Activated naive CD8-positive, alpha-beta T cell treated with anti-CD3 and anti-CD28 coated beads, Interleukin-2, amount 10 ng/mL, durations not matched to agents 7 days and 5 days (primary cell): ENCODE results near the gene DLX1. TPM values are rescaled to one million over a fixed set of nuclear protein-coding genes. Genes with fewer than 3 reads are reported as not detected.

Source experiments
- ATAC-seq: fragments of 150-1000 bp; cut with Tn5 transposase; one replicate; pipeline ENCODE4 v1.10.0; 2021; ENCODE audit warnings: low read depth, moderate library complexity
- POLR2A ChIA-PET: fragments of 350-600 bp; sonication (Branson Sonifier 250); formaldehyde crosslinking; loops from one replicate; lab custom pipeline; 2021; ENCODE audit warnings: antibody characterized with exemption; lab: Charles Lee
- DNase-seq: peaks from one replicate; pipeline ENCODE4 v3.0.0; 2021
- H3K27ac Mint-ChIP-seq: one replicate; pipeline ENCODE4 v1.8.0; 2022; ENCODE audit warnings: mild to moderate bottlenecking, mixed read lengths
- H3K27me3 Mint-ChIP-seq: one replicate; pipeline ENCODE4 v1.8.0; 2022; ENCODE audit warnings: mild to moderate bottlenecking, moderate library complexity, mixed read lengths
- H3K36me3 Mint-ChIP-seq: one replicate; pipeline ENCODE4 v1.8.0; 2021; ENCODE audit warnings: mild to moderate bottlenecking, mixed read lengths
- H3K4me1 Mint-ChIP-seq: one replicate; pipeline ENCODE4 v1.8.0; 2021; ENCODE audit warnings: mixed read lengths
- H3K4me3 Mint-ChIP-seq: one replicate; pipeline ENCODE4 v1.8.0; 2022; ENCODE audit warnings: mild to moderate bottlenecking, moderate library complexity, mixed read lengths
- H3K9me3 Mint-ChIP-seq: one replicate; pipeline ENCODE4 v1.8.0; 2021; ENCODE audit warnings: mixed read lengths
- total RNA-seq, 2 experiments: library from RNA; stranded (reverse); gene quantifications; one replicate each; pipeline ENCODE4 v1.2.3, GENCODE V29; 2021

DLX1 gene
- total RNA-seq, 2 experiments from 2014 or later, result not detected

DNA sequence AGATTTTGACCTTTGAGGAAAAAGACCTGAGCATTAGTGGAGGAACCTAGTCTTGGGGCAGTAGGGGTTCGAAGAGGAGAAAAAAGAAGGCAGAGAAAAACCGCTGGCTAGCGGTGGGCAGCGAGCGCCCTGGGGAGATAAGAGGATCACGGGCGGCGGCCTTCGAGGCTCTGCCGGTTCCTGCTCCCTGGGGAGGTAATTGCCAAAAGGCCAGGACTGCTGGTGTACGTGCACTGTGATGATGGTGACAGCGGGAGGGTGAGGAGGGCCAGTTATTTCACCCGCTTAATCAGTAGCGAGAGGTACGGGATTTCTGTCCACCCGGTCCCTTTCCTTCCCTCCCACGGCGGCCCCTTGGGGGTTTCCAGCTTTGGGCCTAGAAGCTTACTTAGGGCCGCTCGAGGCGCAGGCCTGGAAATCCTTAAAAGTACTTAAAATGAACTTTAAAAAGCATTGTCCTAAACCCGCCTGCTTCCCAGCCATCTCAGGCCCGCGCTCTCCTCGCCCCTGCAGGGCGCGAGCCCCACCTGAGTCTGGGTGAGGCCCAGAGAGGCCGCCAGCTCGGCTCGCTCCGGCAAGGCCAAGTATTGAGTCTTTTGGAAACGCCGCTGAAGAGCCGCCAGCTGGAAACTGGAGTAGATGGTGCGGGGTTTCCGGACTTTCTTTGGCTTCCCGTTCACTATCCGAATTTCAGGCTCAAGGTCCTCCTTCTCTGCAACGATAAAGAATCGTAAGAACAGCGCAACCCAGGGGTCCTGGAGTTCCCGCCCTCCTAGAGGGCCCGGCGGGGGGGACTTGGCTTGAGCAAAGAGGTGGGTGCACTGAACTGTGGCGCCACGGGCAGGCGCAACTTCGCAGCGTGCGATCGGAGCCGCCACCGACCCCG lies 15.9 kb downstream of the DLX1 start:
- Mint-ChIP-seq H3K4me1 (peaks cover 47% of the 10 kb centered on the region), H3K4me3 (peak overlapping the region; percentile 84)
- POLR2A ChIA-PET, result interaction anchor here (0.6 to 1.7 kb wide), 4 partner anchors 10 to 103 kb away, joined by 3 to 7 read pairs (median 5); partner anchors contain the start of gene DLX1

DNA sequence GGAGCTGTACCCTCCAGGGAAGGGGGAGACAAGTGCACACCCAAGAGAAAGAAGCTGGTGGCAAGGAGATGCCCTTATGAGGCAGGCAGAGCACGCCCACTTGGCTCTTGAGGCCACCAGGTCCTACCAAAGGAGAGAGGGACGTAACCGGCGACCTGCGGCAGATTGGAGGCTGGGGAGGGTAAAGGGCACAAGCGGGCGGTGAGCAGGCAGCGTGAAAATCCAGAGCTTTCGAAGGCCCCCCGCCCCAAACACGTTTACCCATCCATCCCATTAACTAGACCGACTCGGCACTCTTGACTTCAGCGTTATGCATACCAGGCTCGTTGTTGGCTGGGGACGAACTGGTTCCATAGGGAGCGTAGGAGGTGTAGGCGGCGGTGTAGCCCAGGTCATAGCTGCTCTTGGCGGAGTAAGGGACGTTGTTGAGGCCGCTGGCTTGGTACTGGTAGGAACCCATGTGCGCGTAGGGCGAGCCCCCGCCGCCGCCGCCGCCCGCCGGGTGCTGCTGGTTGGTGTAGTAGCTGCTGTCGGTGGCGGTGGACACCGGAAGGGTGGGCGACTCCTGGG lies 16.6 kb downstream of the DLX1 start:
- Mint-ChIP-seq H3K4me3 (peak overlapping the region; percentile 84), H3K4me1 (peaks cover 49% of the 10 kb centered on the region), H3K27me3 (peaks cover 86% of the 10 kb centered on the region), H3K9me3 (no peaks in the 10 kb centered on the region), H3K27ac (peak overlapping the region; percentile 54), H3K36me3 (no peaks in the 10 kb centered on the region)
- ATAC-seq (peak; percentile 14), DNase-seq (peak; percentile 60)
- POLR2A ChIA-PET, result interaction anchor here (0.6 to 1.7 kb wide), 6 partner anchors 11 to 179 kb away, joined by 3 to 7 read pairs (median 4); partner anchors contain the start of genes DLX1 and HAT1

More for the DNA sequence above, 15.9 kb downstream of the DLX1 start:
- Mint-ChIP-seq H3K9me3 (no peaks in the 10 kb centered on the region), H3K27me3 (peaks cover 85% of the 10 kb centered on the region), H3K36me3 (no peaks in the 10 kb centered on the region), H3K27ac (peak overlapping the region; percentile 28)
- DNase-seq (no peak), ATAC-seq (no peak)

DNA sequence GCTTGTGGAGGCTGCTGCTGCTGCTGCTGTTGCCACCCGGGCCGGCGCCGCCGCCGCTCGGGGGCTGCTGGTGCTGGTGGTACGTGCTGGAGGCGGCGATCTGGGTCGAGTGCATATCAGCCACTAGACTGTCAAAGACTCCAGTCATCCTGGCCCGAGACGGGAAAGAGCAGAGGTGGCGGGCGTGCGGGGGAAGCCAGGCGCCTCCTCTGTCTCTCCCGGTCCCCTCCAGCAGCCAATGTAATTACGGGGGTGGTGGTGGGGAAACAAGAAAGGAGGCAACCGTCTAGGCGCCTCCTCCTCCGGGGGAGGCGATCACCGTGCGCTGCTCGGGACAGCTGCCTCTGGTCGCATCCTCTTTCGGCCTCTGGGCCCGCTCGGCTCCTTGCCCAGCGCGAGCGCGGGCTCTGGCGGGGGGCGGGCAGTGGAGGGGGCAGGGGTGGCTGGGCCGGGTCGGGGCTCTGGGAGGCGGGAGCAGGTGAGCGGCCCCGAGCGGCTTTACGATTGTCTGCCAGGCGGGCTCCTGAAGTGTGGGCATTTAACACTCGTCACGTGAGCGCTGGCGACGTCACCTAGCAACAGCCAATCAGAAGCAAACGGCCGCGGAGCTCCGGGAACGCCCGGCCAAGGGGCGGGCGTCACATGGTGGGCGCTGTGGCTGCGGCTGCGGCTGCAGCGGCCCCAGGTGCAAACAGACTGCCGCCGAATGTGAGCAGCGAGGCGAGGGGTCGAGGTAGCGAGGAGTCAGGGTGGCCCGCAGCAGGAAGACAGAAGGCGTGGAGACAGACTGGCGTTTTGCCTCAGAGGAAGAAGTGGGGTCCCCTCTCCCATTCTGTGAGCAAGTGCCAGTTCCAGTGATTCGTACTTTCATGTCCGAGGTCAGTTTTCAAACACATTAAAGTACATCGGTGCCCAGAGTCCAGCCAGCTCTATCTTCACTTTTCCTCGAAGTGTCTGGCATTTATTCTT lies 17.4 kb downstream of the DLX1 start, which contains the start of gene DLX2:
DLX2 (minus strand) TSS at position 510 of the 969 bp plus-strand sequence; CDS start at position 148, 362 bp downstream.
- peak; percentile 35 for ATAC-seq
- no peaks in the 10 kb centered on the region for H3K9me3 Mint-ChIP-seq
- peak within 1 kb of the TSS; percentile 54 for H3K27ac Mint-ChIP-seq
- H3K27me3 Mint-ChIP-seq, result peaks cover 85% of the 10 kb centered on the region
- no peaks in the 10 kb centered on the region for H3K36me3 Mint-ChIP-seq
- peaks cover 48% of the 10 kb centered on the region for H3K4me1 Mint-ChIP-seq
- POLR2A ChIA-PET, result interaction anchor here (0.8 to 1.7 kb wide), 4 partner anchors 12 to 180 kb away, joined by 3 to 6 read pairs (median 3); partner anchors contain the start of gene HAT1
- peak; percentile 76 for DNase-seq
- H3K4me3 Mint-ChIP-seq, result peak within 1 kb of the TSS; percentile 84

DNA sequence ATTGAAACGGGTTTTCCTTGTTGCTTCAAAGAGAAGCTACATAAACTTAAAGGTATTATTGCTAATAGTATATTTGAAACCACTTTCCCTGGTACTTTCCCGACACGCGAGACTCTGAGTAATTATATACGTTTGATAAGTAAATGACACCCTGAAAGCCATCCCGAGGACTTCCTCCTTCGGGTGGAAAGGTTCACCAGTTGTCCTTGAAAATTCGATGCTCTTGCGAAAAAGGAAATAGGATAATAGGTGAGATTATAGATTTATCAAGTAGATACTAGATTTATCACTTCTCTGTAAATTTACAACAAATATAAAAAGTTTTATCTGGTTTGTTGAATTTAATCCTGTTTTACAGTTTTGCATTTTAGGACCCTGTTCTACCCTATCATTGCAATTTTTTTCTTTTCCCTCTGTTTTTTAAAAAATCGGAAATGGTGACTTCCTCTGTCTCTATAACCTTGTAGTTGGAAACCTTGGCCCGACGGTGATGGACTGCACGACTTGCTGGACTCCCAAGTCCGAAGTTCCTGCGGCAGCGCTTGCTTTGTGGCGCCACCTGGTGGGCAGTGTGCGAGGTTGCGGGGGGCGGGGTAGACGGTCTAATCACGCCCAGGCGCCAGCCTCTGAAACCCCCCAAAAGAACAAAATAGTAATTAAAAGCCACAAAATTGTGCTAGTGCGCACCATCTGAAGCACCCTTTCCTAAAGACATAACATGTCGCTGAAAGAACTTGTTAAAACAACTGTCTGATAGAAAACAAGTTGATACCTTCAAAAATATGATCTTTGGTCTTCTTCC lies 18.4 kb downstream of the DLX1 start:
- Mint-ChIP-seq H3K4me3 (peak overlapping the region; percentile 84), H3K36me3 (no peaks in the 10 kb centered on the region), H3K4me1 (peaks cover 49% of the 10 kb centered on the region), H3K9me3 (no peaks in the 10 kb centered on the region), H3K27ac (no peak overlapping the region), H3K27me3 (peaks cover 87% of the 10 kb centered on the region)
- ATAC-seq (no peak), DNase-seq (peak; percentile 84)
- POLR2A ChIA-PET, result interaction anchor here (1.2 kb wide), 1 partner anchor 21 kb away, joined by 3 read pairs; no protein-coding TSS in a partner anchor

DNA sequence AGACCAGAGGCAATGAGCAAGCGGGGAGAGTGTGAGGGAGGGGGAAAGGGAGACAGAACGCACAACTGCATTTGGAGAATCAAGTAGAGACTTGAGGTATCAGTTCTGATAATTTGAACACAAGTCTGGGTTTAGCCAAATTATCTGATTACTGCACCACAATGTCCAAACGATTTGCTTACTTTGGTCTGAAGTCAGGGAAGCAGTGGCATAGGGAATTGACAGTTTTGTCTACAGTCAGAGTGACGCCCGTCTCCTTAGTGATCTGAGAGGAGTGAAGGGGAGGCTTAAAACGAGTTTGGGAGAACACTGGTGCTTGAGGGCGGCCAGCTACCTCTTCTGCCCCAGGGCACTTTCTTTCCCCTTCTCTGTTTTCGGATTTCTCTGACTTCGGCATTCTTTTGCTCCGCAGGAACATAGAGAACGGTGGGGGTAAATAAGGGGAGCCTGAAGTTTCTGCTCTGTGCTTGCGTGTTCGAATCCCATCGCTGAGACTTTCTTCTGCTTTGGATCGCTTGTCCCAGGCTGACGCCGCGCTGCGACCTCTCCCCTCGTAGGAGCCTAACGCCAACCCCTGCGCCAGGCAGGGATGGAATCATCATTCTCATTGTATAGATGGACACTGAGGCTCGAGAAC lies 20.3 kb downstream of the DLX1 start:
- DNase-seq (no peak), ATAC-seq (no peak)
- Mint-ChIP-seq H3K4me1 (peaks cover 47% of the 10 kb centered on the region), H3K4me3 (peak overlapping the region; percentile 80), H3K27me3 (peaks cover 84% of the 10 kb centered on the region), H3K9me3 (no peaks in the 10 kb centered on the region), H3K36me3 (no peaks in the 10 kb centered on the region), H3K27ac (no peak overlapping the region)
- POLR2A ChIA-PET, result no interaction called here

DNA sequence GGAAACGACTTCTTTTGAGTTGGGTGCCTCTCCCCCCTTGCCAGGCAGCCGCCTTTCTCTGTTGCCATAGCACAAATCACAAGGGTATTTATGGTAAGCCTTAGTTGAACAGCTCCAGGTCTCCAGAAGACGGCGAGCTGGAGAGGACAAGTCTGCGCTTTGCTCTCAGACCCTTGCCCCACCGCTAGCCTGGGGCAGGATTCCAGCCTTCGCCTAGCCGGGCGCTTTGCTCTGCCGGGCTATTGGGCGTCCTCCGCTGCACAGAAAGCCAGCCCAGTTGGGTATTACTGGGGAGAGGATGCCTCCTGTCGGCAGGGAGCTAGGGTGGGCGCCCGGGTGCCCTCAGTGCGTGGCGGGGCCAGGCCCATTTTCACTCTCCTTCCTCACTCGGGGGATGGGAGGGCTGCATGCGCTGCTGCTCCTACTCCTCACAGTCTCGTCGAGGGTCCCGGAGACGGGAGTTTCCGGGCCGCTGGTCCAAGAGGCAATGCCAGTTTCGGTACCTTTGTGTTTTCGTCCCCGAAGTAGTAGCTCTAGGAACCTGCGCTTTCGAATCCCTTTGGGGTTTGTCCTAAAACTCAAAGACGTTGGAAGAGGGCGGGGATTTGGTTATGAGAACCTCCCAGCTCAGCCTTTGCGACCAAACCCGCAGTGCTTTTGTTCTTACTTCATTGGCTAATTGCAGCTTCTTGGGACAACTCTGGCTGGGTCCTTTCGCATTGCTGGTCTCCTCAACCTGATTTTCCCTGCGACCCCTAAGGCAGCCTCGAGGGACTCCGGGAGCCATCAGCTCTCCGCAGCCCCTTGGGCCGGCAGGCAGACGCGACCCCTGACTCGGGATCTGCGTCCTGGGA lies 21.0 kb downstream of the DLX1 start:
- H3K9me3 Mint-ChIP-seq, result no peaks in the 10 kb centered on the region
- H3K36me3 Mint-ChIP-seq, result no peaks in the 10 kb centered on the region
- peak overlapping the region; percentile 80 for H3K4me3 Mint-ChIP-seq
- DNase-seq (peak; percentile 70), ATAC-seq (peak; percentile 57)
- H3K27me3 Mint-ChIP-seq, result peaks cover 77% of the 10 kb centered on the region
- H3K27ac Mint-ChIP-seq, result no peak overlapping the region
- POLR2A ChIA-PET, result interaction anchor here (0.6 kb wide), 1 partner anchor 212 kb away, joined by 3 read pairs; the partner anchor contains the start of gene SLC25A12
- H3K4me1 Mint-ChIP-seq, result peaks cover 43% of the 10 kb centered on the region

DNA sequence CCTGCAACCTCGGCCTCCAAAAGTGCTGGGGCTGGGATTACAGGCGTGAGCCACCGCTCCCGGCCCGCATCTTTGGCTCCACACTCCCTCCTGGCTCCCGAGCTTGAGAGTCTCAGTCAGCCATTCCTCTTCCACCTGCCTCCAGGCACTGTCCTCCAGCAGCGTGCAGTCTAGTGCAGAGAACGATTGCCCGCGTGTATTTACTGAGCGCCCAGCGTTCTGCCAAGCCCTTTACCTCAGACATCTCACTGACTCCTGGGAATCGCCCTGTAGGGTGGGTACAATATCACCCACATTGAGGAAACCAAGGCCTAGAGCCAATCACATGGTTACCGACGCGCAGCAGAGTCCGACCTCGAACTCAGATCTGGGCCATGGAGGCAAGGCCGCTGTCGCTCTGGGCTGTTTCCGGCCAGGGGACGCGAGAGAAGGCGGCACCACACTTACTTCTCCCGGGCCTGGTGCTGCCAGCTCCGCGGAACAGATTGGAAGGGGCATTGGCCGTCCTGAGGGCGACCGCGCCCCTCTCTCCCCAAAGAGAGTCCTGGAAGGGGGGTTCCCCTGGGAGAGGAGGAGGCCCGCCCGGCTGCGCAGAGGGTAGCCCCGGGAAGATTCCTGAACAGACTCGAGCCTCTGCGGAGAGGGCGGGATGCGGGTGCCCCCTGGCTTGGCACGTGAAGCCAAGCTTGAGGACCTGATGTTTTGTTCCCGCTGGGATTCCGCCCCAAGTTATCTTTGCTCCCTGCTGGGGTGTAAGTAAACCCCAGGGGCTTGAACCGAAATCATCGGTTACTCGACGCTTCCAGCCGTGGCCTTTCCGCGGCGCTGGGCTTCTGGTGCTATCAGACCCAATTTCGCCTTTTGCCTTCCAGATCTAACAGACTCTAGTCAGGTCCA lies 22.6 kb downstream of the DLX1 start:
- ATAC-seq, result no peak
- H3K9me3 Mint-ChIP-seq, result no peaks in the 10 kb centered on the region
- POLR2A ChIA-PET, result no interaction called here

DNA sequence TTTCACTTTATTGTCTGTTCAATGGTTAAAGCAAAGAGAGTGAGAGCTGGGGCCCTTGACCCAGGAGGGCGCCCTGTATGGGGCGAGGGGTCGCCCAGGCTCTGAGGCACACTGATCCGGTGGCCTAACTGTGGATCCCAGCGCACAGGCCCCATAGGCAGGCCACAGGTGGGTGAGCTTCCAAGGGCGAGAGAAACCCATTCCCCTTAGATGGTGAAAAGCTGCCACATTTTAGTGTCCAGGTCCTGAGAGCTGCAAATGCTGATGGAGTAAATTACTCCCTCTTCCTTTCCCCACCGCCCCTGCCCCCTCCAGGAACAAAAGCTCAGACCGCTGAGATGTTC lies 23.3 kb downstream of the DLX1 start:
- POLR2A ChIA-PET, result no interaction called here

More for the DNA sequence above, 22.6 kb downstream of the DLX1 start:
- peaks cover 33% of the 10 kb centered on the region for H3K4me1 Mint-ChIP-seq
- no peak for DNase-seq
- H3K36me3 Mint-ChIP-seq, result no peaks in the 10 kb centered on the region
- H3K27me3 Mint-ChIP-seq, result peaks cover 70% of the 10 kb centered on the region
- peak overlapping the region; percentile 49 for H3K4me3 Mint-ChIP-seq
- no peak overlapping the region for H3K27ac Mint-ChIP-seq

DNA sequence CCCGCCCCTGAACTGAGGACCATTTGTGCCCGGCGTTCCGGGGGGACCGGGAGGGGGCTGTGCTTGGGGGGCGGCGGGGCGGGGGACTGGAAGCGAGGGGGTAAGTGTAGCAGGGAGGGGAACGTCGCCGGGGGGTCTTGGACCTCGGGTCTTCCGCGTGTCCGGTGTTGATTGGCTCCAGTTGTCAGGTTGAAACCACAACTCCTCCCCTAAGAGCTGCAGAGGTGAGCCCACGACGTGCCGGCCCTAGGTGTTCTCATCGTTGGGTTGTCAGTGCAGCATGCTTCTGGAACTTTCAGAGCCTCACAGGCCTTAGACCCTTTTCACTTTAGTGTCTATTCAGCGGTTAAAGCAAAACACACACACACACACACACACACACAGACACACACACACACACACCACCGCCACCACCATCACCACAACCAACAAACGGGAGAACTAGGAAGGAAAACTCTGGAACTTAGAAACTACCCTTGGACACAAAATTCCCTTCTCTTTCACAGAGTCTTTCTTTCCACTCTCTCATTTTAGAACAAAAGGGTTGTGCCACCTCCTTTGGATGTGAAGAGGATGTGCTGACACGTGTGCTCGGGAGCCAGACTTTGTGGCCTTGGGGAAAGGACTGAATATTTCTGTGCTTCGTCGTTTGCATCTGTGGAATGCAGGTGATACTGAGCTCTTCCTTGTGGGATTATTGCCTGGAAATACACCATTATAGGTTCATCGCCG lies 24.1 kb downstream of the DLX1 start:
- POLR2A ChIA-PET, result no interaction called here
- no peaks in the 10 kb centered on the region for H3K36me3 Mint-ChIP-seq
- H3K4me3 Mint-ChIP-seq, result no peak overlapping the region
- ATAC-seq (no peak), DNase-seq (no peak)
- H3K4me1 Mint-ChIP-seq, result peaks cover 20% of the 10 kb centered on the region
- no peaks in the 10 kb centered on the region for H3K9me3 Mint-ChIP-seq
- H3K27me3 Mint-ChIP-seq, result peaks cover 57% of the 10 kb centered on the region
- no peak overlapping the region for H3K27ac Mint-ChIP-seq

More for the DNA sequence above, 23.3 kb downstream of the DLX1 start:
- peak overlapping the region; percentile 30 for H3K4me3 Mint-ChIP-seq
- DNase-seq (no peak), ATAC-seq (no peak)
- no peak overlapping the region for H3K27ac Mint-ChIP-seq
- peaks cover 27% of the 10 kb centered on the region for H3K4me1 Mint-ChIP-seq
- H3K9me3 Mint-ChIP-seq, result no peaks in the 10 kb centered on the region
- no peaks in the 10 kb centered on the region for H3K36me3 Mint-ChIP-seq
- H3K27me3 Mint-ChIP-seq, result peaks cover 66% of the 10 kb centered on the region
